GM19025 (cell line): Measurements from ENCODE around the gene AGTRAP.

ENCODE experiments used
- ATAC-seq: cut with Tn5 transposase; IDR thresholded peaks from one replicate; pipeline ENCODE4 v1.9.1; 2021; ENCODE audit warnings: mild to moderate bottlenecking, low read depth, moderate library complexity; ENCODE audit not compliant: unreplicated experiment

AGTRAP gene

DNA sequence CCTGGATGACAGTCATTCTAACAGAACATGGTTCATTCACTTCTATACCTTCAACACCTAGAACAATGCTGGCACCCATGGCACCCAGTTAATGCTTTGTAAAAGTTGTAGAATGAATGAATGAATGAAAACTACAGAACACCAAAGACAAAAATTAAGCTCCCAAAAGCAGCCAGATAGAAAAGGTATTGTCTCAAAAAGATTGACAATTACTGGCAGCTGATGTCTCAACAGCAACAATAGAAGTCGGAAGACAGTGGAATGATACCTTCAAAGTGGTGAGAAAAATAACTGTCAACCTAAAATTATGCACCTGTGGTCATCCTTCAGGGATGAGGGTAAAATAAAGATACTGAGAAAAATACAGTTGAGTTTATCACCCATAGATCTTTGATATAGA is 21.1 kb downstream of the AGTRAP start:
- no peak for ATAC-seq

DNA sequence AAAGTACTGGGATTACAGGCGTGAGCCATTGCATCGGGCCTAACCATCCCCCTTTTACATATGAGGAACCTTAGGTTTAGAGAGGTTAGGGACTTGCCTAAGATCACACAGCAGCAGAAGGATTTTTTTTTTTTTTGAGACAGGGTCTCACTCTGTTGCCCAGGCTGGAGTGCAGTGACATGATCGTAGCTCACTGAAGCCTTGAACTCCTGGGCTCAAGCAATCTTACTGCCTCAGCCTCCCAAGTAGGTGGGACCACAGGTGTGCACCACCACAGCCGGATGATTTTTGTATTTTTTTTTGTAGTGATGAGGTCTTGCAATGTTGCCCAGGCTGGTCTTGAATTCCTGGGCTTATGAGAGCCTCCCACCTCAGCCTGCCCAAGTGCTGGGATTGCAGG is 23.9 kb downstream of the AGTRAP start:
- no peak for ATAC-seq

DNA sequence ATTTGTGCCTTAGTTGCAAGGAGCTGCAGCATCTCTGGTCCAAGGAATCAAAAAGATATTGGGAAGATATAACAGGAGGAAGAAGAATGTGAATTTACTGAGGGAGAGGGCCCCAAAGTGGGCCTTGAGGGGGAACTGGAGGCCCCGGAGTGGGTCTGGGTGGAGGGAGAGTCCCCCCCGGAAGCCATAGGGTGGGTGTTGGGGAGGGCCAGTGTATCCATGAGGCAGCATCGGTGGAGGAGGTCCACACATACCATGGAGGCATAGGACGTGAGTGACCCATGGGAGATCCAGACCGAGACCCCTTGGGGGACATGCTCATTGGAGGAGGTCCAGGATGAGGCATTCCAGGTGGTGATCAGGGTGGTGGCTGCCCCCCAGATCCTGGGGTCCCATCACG is 25.3 kb downstream of the AGTRAP start:
- ATAC-seq = no peak

GRCh38 chr1:11761988-11762406 is 26.1 kb downstream of the AGTRAP start, which contains the start of gene C1orf167:
C1orf167 (plus strand) TSS chr1:11762193; CDS start chr1:11764401, 2,208 bp downstream.
- ATAC-seq = no peak

DNA sequence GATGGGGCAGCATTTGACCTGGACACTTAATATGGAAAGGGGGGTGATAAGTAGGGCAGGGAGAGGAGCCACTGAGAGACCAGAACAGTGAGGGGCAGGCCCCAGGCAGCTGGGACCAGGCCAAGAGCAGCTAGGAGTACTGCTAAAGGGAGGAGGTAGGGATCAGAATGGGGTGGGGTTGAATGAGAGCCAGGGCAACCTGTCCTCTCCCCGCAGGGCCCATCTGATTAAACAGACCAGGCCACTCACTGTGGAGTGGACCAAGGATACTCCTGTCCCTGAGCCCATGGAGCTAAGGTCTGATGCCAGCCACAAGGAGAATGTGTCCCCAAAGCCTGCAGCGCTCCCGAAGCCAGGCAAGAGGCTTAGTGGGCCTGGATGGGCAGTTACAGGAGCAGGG is 28.2 kb downstream of the AGTRAP start:
- no peak for ATAC-seq

GRCh38 chr1:11764519-11764918 is 28.6 kb downstream of the AGTRAP start:
- no peak for ATAC-seq

GRCh38 chr1:11765661-11766428 is 29.9 kb downstream of the AGTRAP start:
- no peak for ATAC-seq

GRCh38 chr1:11766429-11766776 is 30.5 kb downstream of the AGTRAP start:
- no peak for ATAC-seq

DNA sequence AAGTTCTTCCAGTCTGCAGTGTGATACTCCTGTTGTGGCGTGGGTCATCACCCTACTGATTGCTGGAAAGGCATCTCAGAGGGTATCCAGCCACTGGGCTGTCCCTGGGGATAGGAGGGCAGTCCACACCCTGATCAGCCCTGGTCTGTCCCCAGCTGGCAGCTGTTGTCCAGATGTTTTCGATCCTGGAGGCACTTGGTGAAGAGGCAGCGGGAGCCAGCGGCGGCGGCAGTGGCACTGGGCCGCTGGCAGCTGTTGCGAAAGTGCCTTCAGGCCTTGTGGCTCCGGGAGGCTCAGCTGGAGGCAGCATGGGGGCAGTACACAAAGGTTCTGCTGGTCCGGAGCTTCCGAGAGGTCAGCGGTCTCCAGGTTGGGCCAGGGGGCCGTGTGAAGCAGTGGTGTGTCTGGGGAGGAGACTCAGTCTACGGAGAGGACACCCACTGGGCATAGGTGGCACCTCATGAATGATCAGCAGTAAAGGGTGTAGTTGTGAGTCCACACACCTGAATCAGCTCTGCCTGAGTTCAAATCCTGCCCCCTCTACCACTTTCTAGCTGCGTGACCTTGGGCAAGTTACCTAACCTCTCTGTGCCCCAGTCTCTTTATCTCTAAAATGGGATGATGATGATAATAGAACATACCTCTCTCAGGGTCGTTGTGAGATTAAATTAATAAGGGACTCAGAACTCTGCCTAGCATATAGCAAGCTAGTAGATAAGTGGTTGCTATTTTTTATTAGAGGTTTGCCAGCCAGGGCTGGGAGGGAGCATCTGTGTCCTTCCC is 32.2 kb downstream of the AGTRAP start:
- ATAC-seq = no peak

GRCh38 chr1:11768821-11769220 is 32.9 kb downstream of the AGTRAP start:
- ATAC-seq = no peak

DNA sequence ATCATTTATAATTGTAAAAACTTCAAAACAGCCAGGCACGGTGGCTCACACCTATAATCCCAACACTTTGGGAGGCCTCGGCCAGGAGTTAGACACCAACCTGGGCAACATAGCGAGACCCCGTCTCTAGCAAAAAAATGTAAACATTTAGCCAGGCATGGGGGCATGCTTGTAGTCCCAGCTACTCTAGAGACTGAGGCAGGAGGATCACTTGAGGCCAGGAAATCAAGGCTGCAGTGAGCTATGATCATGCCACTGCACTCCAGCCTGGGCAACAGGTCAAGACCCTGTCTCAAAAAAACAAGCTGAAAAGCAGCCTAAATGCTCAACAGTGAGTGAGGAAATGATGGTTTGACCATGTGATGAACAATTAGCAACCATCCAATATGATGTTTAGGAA is 33.3 kb downstream of the AGTRAP start:
- no peak for ATAC-seq

- no peak for ATAC-seq
These were observed 34.1 kb downstream of the AGTRAP start for GRCh38 chr1:11770011-11770410.

DNA sequence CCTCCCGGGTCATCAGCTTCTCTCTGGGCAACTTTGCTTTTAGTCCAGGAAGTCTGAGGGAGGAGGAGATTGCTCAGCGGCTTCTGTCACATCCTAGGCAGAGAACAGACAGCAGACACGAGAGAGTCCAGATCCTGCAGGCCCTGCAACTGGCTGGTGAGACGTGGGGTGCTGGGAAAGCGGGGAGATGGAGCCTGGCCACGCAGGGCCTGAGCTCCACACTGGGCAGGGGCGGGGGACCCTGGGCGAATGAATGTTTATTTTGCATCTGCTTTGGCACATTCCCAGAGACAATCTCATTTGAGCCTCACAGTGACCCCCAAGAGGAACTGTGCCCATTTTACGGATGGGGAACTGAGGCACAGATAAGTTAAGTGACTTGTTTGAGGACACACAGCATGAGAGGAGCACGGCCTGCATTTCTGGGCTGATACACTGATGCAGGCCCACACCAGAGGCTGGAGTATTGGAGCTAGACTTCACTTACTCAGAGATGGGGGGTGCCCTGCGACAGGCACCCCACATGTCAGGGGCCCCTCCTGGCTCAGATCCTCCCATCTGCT is 35.6 kb downstream of the AGTRAP start:
- ATAC-seq = no peak

- no peak for ATAC-seq
These were observed 36.5 kb downstream of the AGTRAP start for GRCh38 chr1:11772458-11772857.

GRCh38 chr1:11774753-11775152 is 38.8 kb downstream of the AGTRAP start:
- ATAC-seq = no peak

DNA sequence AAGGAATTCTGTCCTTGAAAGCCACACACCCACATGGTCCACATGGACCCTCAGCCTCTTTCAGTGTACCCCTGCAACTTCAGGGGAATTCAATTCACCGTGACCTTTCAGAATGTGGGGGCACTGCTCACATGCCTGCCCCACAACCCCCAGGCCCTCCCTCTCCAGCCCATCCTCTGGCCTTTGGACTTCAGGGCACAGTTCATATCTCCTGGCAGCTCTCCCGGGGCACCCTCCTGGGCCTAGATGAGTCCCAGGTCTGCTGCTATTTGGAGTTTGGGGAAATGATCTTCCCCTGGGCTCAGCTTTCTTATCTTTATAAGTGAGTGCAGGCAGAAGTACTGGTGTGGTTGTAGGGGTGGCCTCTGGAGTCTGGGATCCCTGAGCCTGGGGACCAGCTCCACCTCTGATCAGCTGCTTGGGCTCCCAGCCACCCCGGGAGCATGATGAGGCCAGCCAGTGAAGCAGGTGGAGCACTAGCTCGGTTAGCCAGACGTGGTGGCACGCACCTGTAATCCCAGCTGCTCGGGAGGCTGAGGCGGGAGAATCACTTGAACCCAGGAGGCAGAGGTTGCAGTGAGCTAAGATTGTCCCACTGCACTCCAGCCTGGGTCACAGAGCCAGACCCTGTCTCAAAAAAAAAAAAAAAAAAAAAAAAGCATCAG is 41.9 kb downstream of the AGTRAP start:
- ATAC-seq = no peak

- no peak for ATAC-seq
These were observed 42.4 kb downstream of the AGTRAP start for GRCh38 chr1:11778336-11778735.

- ATAC-seq = no peak
These were observed 43.1 kb downstream of the AGTRAP start for GRCh38 chr1:11778844-11779623.

GRCh38 chr1:11779715-11780379 is 43.9 kb downstream of the AGTRAP start:
- no peak for ATAC-seq
